Endothelial cell of hepatic sinusoid (primary cell): ENCODE results near the gene CFAP210.

ENCODE experiments used
- in situ Hi-C: cut with HindIII; loops from 2 replicates; pipeline ENCODE4 v1.10.0; 2017; ENCODE audit warnings: low sequenced_read_pairs

The CFAP210 gene

DNA sequence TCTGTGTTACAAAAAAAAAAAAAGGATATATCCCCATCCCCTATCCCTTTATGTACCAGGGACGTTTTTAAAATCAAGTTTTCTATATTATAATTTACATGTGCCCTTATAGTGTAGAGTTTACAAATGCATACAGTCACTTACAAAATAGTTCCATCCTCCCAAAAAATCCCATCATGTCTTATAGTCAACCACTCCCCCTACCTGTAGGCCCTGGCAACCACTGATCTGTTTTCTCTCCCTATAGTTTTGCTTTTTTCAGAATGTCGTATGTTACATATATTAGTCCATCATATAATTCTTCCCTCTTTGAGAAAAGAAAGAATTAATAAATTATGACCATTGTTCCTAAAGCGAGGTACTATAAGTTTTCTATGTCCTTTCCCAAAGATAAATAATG is 17.8 kb downstream of the CFAP210 start:
- in situ Hi-C loops: no loop called here

- in situ Hi-C loops: no loop called here
Measured at GRCh38 chr2:169673921-169674320, 20.3 kb downstream of the CFAP210 start.

GRCh38 chr2:169673106-169673505 is 21.1 kb downstream of the CFAP210 start:
- in situ Hi-C loops: no loop called here

GRCh38 chr2:169672406-169672805 is 21.8 kb downstream of the CFAP210 start:
- in situ Hi-C loops: no loop called here

DNA sequence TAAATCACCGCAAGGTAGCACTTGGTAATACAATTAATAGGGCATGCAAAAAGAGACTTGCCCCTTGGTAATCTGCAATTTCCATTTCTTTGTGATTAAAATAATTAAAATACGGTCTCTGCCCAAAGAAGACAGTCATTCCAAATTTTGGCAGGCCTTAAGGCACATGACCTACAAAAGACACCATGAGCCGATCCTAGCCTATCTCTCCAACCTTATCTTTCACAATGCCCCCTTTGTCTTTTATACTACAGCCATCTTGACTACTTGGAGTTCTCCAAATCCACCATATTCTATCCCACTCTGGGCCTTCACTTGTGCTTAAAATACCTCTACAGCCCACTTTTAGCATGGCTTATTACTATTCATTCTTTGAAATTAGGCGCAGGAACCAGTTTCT is 23.3 kb downstream of the CFAP210 start:
- in situ Hi-C loops: no loop called here

DNA sequence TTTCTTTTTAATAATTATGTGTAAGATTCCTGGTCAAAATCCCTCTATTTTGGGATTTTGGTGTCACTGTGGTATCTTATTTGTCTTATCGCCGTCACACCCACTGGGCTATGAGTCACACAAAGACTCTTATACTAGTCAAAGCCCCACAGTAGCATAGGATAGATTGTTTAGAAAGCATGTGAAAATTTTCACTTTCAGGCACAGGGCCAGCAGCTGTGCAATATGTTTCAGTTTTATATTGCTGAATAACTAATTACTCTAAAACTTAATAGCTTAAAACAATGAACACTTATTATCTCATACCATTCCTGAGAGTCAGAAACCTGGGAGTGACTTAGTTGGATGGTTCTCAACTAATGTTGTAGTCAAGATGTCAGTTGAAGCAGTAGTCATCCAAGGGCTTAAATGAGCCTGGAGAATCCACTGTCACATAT is 24.0 kb downstream of the CFAP210 start:
- in situ Hi-C loops: no loop called here

DNA sequence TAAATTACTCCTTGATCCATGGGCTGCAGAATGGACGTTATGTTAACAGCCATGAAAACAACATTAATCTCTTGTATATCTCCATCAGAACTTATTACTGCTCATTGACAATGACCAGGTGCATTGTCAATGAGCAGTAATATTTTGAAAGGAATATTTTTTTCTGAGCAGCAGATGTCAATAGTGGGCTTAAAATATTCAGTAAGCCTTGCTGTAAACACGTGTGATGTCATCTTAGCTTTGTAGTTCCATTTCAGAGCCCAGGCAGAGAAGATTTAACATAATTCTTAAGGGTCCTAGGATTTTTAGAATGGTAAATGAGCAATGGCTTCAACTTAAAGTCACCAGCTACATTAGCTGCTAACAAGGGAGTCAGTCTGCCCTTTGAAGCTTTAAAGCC is 26.6 kb downstream of the CFAP210 start:
- in situ Hi-C loops: no loop called here

GRCh38 chr2:169664978-169665930 is 29.0 kb downstream of the CFAP210 start:
- in situ Hi-C loops: no loop called here

DNA sequence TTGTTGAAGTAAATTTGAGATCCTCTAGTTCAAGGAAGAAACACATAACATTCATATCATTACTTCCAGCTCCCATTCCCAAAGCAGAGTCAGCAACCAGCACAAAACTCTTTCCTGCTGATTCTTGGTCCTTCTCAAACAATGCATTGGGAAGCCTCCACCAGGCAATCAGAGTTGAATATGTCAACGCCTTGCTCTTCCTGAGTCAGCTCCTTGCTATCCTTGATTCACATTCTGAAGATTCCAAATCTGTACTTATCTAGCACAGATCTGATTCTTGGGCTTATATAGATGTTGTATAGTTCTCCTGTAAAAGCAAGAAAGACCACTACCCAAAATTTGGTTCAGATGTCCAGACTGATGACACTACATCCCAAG is 29.6 kb downstream of the CFAP210 start:
- in situ Hi-C loops: no loop called here

- in situ Hi-C loops: no loop called here
Measured at GRCh38 chr2:169663247-169663646, 31.0 kb downstream of the CFAP210 start.

DNA sequence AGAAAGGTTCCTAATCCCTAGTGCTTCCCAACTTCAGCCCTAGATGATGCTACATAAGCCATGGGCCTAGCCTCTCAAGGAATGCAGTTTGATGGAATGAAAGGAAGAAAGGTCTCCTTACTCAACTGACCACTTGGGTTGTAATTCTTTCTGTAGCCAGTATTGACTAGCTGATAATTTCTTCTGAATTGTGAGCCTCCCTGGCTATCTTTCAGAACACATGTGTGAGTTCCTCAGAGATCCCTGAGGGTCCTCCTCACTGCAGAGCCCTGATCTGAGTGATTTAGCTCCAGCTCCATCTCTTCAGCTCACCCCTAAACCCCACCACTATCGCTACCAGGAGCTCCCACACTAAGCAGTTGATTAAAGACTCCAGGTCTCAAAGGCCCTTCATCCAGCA is 31.5 kb downstream of the CFAP210 start:
- in situ Hi-C loops: no loop called here

DNA sequence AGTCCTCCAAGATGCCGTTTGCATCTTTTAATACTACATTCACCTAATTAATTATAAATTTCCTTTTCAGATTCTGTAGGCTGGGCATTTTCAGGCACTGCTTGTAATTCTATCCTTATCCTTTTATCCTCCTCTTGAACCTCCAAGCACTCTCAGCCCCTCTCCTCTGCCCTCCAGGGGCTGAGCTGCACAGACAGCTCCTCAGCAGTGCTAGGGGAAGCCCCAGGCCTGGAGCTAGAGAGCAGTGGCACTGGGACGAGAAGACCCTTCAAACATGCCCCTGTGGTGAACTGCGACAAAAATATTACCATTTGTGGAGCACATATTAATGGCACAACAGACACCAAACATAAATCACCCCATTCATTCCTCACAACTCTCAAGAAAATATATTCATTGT is 32.9 kb downstream of the CFAP210 start:
- in situ Hi-C loops: no loop called here

GRCh38 chr2:169659320-169659719 is 34.9 kb downstream of the CFAP210 start:
- in situ Hi-C loops: no loop called here

DNA sequence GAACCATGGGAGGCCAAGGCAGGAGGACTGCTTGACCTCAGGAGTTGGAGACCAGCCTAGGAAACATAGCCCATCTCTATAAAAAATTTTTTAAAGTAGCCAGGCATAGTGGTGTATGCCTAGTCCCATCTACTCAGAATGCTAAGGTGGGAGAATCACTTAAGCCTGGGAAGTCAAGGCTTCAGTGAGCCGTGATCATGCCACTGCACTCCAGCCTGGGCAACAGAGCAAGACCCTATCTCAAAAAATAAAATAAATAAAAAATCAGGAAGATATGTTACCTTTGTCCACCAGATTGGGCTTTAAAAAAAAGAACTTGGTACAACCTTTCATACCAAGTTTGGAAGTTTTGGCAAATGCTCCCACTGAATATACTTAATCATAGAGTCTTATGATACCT is 35.3 kb downstream of the CFAP210 start:
- in situ Hi-C loops: no loop called here

DNA sequence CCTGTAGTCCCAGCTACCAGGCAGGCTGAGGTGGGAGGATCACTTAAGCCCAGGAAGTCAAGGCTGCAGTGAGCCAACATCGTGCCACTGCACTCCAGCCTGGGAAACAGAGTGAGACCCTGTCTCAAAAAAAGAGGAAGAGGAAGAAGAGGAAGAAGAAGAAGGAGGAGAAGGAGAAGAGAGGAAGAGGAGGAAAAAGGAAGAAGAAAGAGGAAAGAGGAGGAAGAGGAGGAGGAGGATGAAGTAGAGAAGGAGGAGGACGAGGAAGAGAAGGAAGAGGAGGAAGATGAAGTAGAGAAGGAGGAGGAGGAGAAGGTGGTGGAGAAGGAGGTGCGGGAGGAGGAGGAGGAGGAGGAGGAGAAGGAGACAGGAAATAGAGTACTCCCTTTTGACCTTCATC is 38.0 kb downstream of the CFAP210 start:
- in situ Hi-C loops: no loop called here

DNA sequence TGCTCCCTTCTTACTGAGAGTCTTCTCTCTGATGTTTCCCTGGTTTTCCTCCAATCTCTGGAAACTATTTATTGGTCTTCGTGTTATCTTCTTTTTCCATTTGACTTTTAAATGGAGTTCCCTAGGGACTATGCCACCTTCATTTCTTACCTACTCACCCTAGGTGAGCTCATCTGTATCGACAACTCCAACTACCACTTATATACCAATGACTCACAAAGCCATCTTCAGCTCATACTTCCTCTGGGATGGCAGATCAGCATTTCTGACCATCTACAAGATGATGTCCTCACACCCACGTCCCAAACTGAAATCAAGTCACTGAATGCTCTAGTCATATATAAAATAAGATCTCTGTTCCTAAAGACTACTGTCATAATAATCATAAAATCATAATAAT is 40.6 kb downstream of the CFAP210 start:
- in situ Hi-C loops: no loop called here

DNA sequence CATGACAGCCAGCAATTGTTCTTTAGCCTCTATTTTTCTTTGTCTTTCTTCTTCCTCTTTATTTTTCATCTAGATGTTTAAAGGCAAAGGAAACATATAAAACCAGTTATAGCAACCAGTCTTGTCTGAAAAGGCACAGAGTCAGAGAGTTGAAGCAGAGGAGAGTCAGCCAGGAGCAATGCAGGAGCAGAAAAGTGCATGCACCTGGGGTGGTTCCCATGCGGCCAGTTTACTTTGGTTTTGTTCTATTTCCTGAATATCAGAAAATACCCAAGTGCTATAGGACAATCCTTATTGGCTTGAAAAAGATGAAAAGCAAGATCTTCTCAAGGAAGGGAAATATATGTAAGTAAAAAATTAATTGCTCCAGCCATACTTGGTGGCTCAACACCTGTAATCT is 44.9 kb downstream of the CFAP210 start:
- in situ Hi-C loops: no loop called here

DNA sequence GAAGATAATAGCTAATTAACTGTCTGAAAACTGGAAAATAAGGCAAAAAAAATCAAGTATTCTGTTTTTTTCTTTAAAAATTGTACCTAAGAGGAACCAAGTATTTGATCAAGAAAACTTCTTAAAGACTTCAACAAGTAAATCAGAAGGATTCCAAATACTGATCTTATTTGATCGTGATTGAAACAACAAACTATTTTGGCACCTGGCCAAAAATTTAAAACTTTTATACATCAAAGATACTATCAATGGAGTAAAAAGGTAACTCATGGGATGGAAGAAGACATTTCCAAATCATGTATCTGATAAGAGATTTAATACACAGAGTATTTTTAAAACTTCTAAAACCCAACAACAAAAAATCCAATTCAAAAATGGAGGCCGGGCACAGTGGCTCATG is 46.7 kb downstream of the CFAP210 start:
- in situ Hi-C loops: no loop called here

- in situ Hi-C loops: loop anchor here (5.0 kb wide), 1 partner anchor 62 kb away; the partner anchor contains the start of gene PPIG
Measured at GRCh38 chr2:169644173-169644572, 50.0 kb downstream of the CFAP210 start.

GRCh38 chr2:169641464-169641863 is 52.7 kb downstream of the CFAP210 start:
- in situ Hi-C loops: loop anchor here (5.0 kb wide), 1 partner anchor 59 kb away; the partner anchor contains the start of gene PPIG

DNA sequence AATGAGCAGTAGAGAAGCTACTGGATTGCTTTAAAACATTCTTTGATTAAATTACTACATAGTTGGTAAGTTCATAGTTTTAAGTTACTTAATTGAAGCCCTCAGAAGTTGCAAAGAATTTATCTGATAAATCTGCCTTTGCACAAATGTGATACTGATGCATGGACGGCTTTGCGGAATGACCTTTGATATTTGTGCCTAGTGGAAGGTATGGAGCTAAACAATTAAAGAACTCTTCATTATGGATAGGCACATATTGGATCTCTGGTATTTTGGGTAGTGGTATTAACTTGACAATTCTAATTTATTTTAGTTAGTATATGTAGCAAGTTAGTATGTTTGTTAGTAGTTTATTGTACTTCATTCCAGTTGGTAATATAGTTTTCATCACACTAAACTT is 54.1 kb downstream of the CFAP210 start:
- in situ Hi-C loops: loop anchor here (5.0 kb wide), 1 partner anchor 58 kb away; the partner anchor contains the start of gene PPIG

DNA sequence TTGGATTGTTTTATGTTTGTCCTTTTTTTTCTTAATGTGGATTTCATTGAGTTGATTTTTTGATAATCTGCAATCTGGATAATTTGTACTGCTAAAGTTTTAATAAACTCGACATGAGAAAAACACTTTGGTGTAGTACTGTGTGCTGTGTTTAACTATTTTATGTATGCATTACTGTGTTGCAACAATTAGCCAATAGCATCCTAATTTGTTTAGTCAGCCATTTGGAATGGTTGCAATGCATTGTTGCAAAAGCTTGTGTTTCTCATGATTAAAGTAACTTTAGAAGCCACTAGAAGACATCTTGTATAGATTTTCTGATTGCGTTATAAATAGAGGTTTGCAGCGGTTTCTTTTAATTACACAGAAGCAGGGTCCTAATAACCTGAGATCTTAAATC is 56.6 kb downstream of the CFAP210 start:
- in situ Hi-C loops: no loop called here
